Immature natural killer cell (primary cell): ENCODE results near the gene FSHR. TPM values are rescaled to one million over a fixed set of nuclear protein-coding genes. Genes with fewer than 3 reads are reported as not detected.

Experiments used
- DNase-seq, 3 donors: peaks; one replicate each; pipeline ENCODE4 v3.0.0; 2022; ENCODE audit warnings: mixed read lengths in 1 of 3
- H3K27ac Mint-ChIP-seq, 6 donors: one replicate each; pipeline ENCODE4 v1.8.0; 2020; ENCODE audit warnings: mixed read lengths in 6 of 6, mild to moderate bottlenecking in 5 of 6, inconsistent platforms in 4 of 6, moderate library complexity in 3 of 6
- H3K27me3 Mint-ChIP-seq, 3 donors: one replicate each; pipeline ENCODE4 v1.8.0; 2020 to 2021; ENCODE audit warnings: low read depth in 3 of 3, mild to moderate bottlenecking in 3 of 3, mixed read lengths in 3 of 3, moderate library complexity in 3 of 3, inconsistent platforms in 1 of 3
- H3K36me3 Mint-ChIP-seq, 3 donors: one replicate each; pipeline ENCODE4 v1.8.0; 2020; ENCODE audit warnings: mixed read lengths in 3 of 3, inconsistent platforms in 2 of 3, mild to moderate bottlenecking in 2 of 3
- H3K4me1 Mint-ChIP-seq, 2 donors: one replicate each; pipeline ENCODE4 v1.8.0; 2020; ENCODE audit warnings: inconsistent platforms in 2 of 2, mild to moderate bottlenecking in 2 of 2, mixed read lengths in 2 of 2, moderate library complexity in 1 of 2
- H3K4me3 Mint-ChIP-seq, 5 donors: one replicate each; pipeline ENCODE4 v1.8.0; 2020; ENCODE audit warnings: mild to moderate bottlenecking in 5 of 5, mixed read lengths in 5 of 5, inconsistent platforms in 3 of 5, moderate library complexity in 3 of 5
- H3K9me3 Mint-ChIP-seq, 6 donors: one replicate each; pipeline ENCODE4 v1.8.0; 2020; ENCODE audit warnings: mild to moderate bottlenecking in 6 of 6, mixed read lengths in 6 of 6, inconsistent platforms in 4 of 6, moderate library complexity in 3 of 6
- polyA plus RNA-seq, 3 donors: library from polyadenylated mRNA; unstranded; fragments of 300-500 nt; fragmentation: Illumina TruSeq; gene quantifications; one replicate each; pipeline ENCODE4 v1.2.3, GENCODE V29; 2021

The FSHR gene
- polyA plus RNA-seq, 3 donors from 2014 or later: not detected

GRCh38 chr2:49037197-49037596 is 117.1 kb downstream of the FSHR start:
- H3K27ac Mint-ChIP-seq: no peak overlapping the region
- no peaks in the 10 kb centered on the region for H3K36me3 Mint-ChIP-seq
- no peak overlapping the region for H3K4me3 Mint-ChIP-seq
- no peaks in the 10 kb centered on the region for H3K27me3 Mint-ChIP-seq
- no peak for DNase-seq
- no peaks in the 10 kb centered on the region for H3K4me1 Mint-ChIP-seq
- H3K9me3 Mint-ChIP-seq: peaks cover 0 to 10% (median 1%) of the 10 kb centered on the region in 6 donors

- Mint-ChIP-seq H3K4me1 (no peaks in the 10 kb centered on the region), H3K27ac (no peak overlapping the region), H3K9me3 (peaks cover 0 to 8% (median 1%) of the 10 kb centered on the region in 6 donors), H3K27me3 (no peaks in the 10 kb centered on the region), H3K36me3 (no peaks in the 10 kb centered on the region), H3K4me3 (no peak overlapping the region)
- no peak for DNase-seq
Measured at GRCh38 chr2:49035481-49035880, 118.8 kb downstream of the FSHR start.

- Mint-ChIP-seq H3K27ac (no peak overlapping the region), H3K4me1 (no peaks in the 10 kb centered on the region), H3K27me3 (no peaks in the 10 kb centered on the region), H3K4me3 (no peak overlapping the region), H3K9me3 (peaks cover 0 to 7% (median 0%) of the 10 kb centered on the region in 6 donors), H3K36me3 (no peaks in the 10 kb centered on the region)
- DNase-seq: no peak
Measured at GRCh38 chr2:49033394-49034185, 120.7 kb downstream of the FSHR start.

GRCh38 chr2:49032936-49033335 is 121.4 kb downstream of the FSHR start:
- H3K27me3 Mint-ChIP-seq: no peaks in the 10 kb centered on the region
- no peak for DNase-seq

GRCh38 chr2:49032126-49032525 is 122.2 kb downstream of the FSHR start:
- no peak overlapping the region for H3K27ac Mint-ChIP-seq
- no peaks in the 10 kb centered on the region for H3K4me1 Mint-ChIP-seq
- H3K9me3 Mint-ChIP-seq: peaks cover 0 to 11% (median 0%) of the 10 kb centered on the region in 6 donors
- no peak overlapping the region for H3K4me3 Mint-ChIP-seq
- DNase-seq: no peak
- H3K27me3 Mint-ChIP-seq: no peaks in the 10 kb centered on the region
- no peaks in the 10 kb centered on the region for H3K36me3 Mint-ChIP-seq

More at GRCh38 chr2:49032936-49033335, 121.4 kb downstream of the FSHR start:
- no peak overlapping the region for H3K27ac Mint-ChIP-seq
- no peaks in the 10 kb centered on the region for H3K4me1 Mint-ChIP-seq
- no peaks in the 10 kb centered on the region for H3K36me3 Mint-ChIP-seq
- no peak overlapping the region for H3K4me3 Mint-ChIP-seq
- peaks cover 0 to 10% (median 0%) of the 10 kb centered on the region in 6 donors for H3K9me3 Mint-ChIP-seq

GRCh38 chr2:49029406-49029805 is 124.9 kb downstream of the FSHR start:
- peaks cover 0 to 7% (median 0%) of the 10 kb centered on the region in 6 donors for H3K9me3 Mint-ChIP-seq
- no peaks in the 10 kb centered on the region for H3K36me3 Mint-ChIP-seq
- H3K4me1 Mint-ChIP-seq: no peaks in the 10 kb centered on the region
- H3K27me3 Mint-ChIP-seq: no peaks in the 10 kb centered on the region
- no peak for DNase-seq
- H3K27ac Mint-ChIP-seq: no peak overlapping the region
- no peak overlapping the region for H3K4me3 Mint-ChIP-seq

GRCh38 chr2:49028101-49028500 is 126.2 kb downstream of the FSHR start:
- no peaks in the 10 kb centered on the region for H3K4me1 Mint-ChIP-seq
- H3K9me3 Mint-ChIP-seq: peaks cover 0 to 7% (median 0%) of the 10 kb centered on the region in 6 donors
- no peak for DNase-seq
- no peaks in the 10 kb centered on the region for H3K27me3 Mint-ChIP-seq
- H3K27ac Mint-ChIP-seq: no peak overlapping the region
- H3K4me3 Mint-ChIP-seq: no peak overlapping the region
- H3K36me3 Mint-ChIP-seq: no peaks in the 10 kb centered on the region

GRCh38 chr2:49026706-49027105 is 127.6 kb downstream of the FSHR start:
- H3K9me3 Mint-ChIP-seq: peaks cover 0 to 7% (median under 1%) of the 10 kb centered on the region in 6 donors
- no peaks in the 10 kb centered on the region for H3K4me1 Mint-ChIP-seq

GRCh38 chr2:49021271-49021670 is 133.0 kb downstream of the FSHR start:
- no peaks in the 10 kb centered on the region for H3K4me1 Mint-ChIP-seq
- H3K36me3 Mint-ChIP-seq: no peaks in the 10 kb centered on the region
- no peak overlapping the region for H3K4me3 Mint-ChIP-seq
- peaks cover 0 to 9% (median 2%) of the 10 kb centered on the region in 6 donors for H3K9me3 Mint-ChIP-seq
- H3K27me3 Mint-ChIP-seq: peaks cover 0 to under 1% (median 0%) of the 10 kb centered on the region in 3 donors
- no peak for DNase-seq
- H3K27ac Mint-ChIP-seq: no peak overlapping the region

More at GRCh38 chr2:49026706-49027105, 127.6 kb downstream of the FSHR start:
- Mint-ChIP-seq H3K36me3 (no peaks in the 10 kb centered on the region), H3K27me3 (no peaks in the 10 kb centered on the region), H3K4me3 (no peak overlapping the region), H3K27ac (no peak overlapping the region)
- DNase-seq: no peak

- peaks cover 0 to 2% (median 1%) of the 10 kb centered on the region in 3 donors for H3K27me3 Mint-ChIP-seq
- H3K36me3 Mint-ChIP-seq: no peaks in the 10 kb centered on the region
- H3K4me1 Mint-ChIP-seq: no peaks in the 10 kb centered on the region
- H3K27ac Mint-ChIP-seq: no peak overlapping the region
- no peak overlapping the region for H3K4me3 Mint-ChIP-seq
- peaks cover 0 to 3% (median 1%) of the 10 kb centered on the region in 6 donors for H3K9me3 Mint-ChIP-seq
- no peak for DNase-seq
Measured at GRCh38 chr2:49005261-49005660, 149.1 kb downstream of the FSHR start.

- no peaks in the 10 kb centered on the region for H3K4me1 Mint-ChIP-seq
- H3K27me3 Mint-ChIP-seq: peaks cover 0 to 2% (median 1%) of the 10 kb centered on the region in 3 donors
- DNase-seq: no peak
- no peaks in the 10 kb centered on the region for H3K36me3 Mint-ChIP-seq
- H3K4me3 Mint-ChIP-seq: no peak overlapping the region
- H3K27ac Mint-ChIP-seq: no peak overlapping the region
- H3K9me3 Mint-ChIP-seq: peaks cover 0 to 3% (median 1%) of the 10 kb centered on the region in 6 donors
Measured at GRCh38 chr2:49004036-49004626, 150.2 kb downstream of the FSHR start.

GRCh38 chr2:49003201-49003600 is 151.1 kb downstream of the FSHR start:
- no peak for DNase-seq
- H3K27ac Mint-ChIP-seq: no peak overlapping the region
- H3K4me1 Mint-ChIP-seq: no peaks in the 10 kb centered on the region
- no peaks in the 10 kb centered on the region for H3K36me3 Mint-ChIP-seq
- H3K27me3 Mint-ChIP-seq: peaks cover 0 to 2% (median 1%) of the 10 kb centered on the region in 3 donors
- peaks cover 0 to 3% (median 1%) of the 10 kb centered on the region in 6 donors for H3K9me3 Mint-ChIP-seq
- H3K4me3 Mint-ChIP-seq: no peak overlapping the region

- Mint-ChIP-seq H3K27me3 (peaks cover 0 to 2% (median 1%) of the 10 kb centered on the region in 3 donors), H3K36me3 (no peaks in the 10 kb centered on the region), H3K27ac (no peak overlapping the region), H3K4me1 (no peaks in the 10 kb centered on the region), H3K4me3 (no peak overlapping the region), H3K9me3 (peaks cover 0 to 3% (median 1%) of the 10 kb centered on the region in 6 donors)
- DNase-seq: no peak
Measured at GRCh38 chr2:49002750-49003149, 151.6 kb downstream of the FSHR start.

- Mint-ChIP-seq H3K36me3 (no peaks in the 10 kb centered on the region), H3K27me3 (peaks cover 0 to 1% (median 0%) of the 10 kb centered on the region in 3 donors), H3K4me3 (no peak overlapping the region), H3K9me3 (peaks cover 0 to 4% (median 0%) of the 10 kb centered on the region in 6 donors), H3K4me1 (no peaks in the 10 kb centered on the region), H3K27ac (no peak overlapping the region)
- DNase-seq: no peak
Measured at GRCh38 chr2:49000695-49001094, 153.6 kb downstream of the FSHR start.
